Ovary (tissue), 9 donors: ENCODE results near the gene TM7SF3. TPM values are rescaled to one million over a fixed set of nuclear protein-coding genes. Genes with fewer than 3 reads are reported as not detected.

Experiments used
- DNase-seq, 5 donors: peaks; one replicate each; pipeline ENCODE4 v3.0.0-alpha.2; 2019 to 2020
- H3K27ac ChIP-seq, 2 donors: fragments of 200-600 bp; one replicate each; pipeline versions ENCODE4 v1.5.1 to v1.8.0; 2019 to 2022
- H3K27me3 ChIP-seq: fragments of 200-600 bp; one replicate; pipeline ENCODE4 v1.8.0; 2022
- H3K36me3 ChIP-seq: fragments of 200-600 bp; sonication (generic); one replicate; pipeline ENCODE4 v1.5.1; 2019
- H3K4me1 ChIP-seq: one replicate; pipeline ENCODE4 v1.8.1; 2013; ENCODE audit warnings: mild to moderate bottlenecking, moderate library complexity; ENCODE audit not compliant: insufficient read depth
- H3K4me3 ChIP-seq: fragments of 200-600 bp; sonication (generic); one replicate; pipeline ENCODE4 v1.5.1; 2017
- H3K9me3 ChIP-seq, 2 donors: fragments of 200-600 bp in 1 of 2; sonication (generic) in 1 of 2; one replicate each; pipeline versions ENCODE4 v1.5.1 to v1.8.1; 2013 to 2019; ENCODE audit warnings: mild to moderate bottlenecking in 1 of 2, moderate library complexity in 1 of 2
- CTCF ChIP-seq, 3 donors: fragments of 450-650 bp in 2 of 3; fragments of 200-600 bp in 1 of 3; IDR thresholded peaks; one replicate each; pipeline versions ENCODE4 v1.5.1 to v1.8.0; 2016 to 2022; ENCODE audit warnings: antibody characterized with exemption in 3 of 3, mild to moderate bottlenecking in 1 of 3
- EP300 ChIP-seq: sonication (generic); formaldehyde crosslinking; IDR thresholded peaks from one replicate; pipeline ENCODE4 v1.6.1; 2017; ENCODE audit warnings: antibody characterized with exemption
- POLR2A ChIP-seq: fragments of 450-650 bp; IDR thresholded peaks from one replicate; pipeline ENCODE4 v1.6.1; 2017; ENCODE audit warnings: antibody characterized with exemption, mild to moderate bottlenecking, moderate library complexity
- WGBS, 3 donors: extraction: QIAGEN DNeasy Blood & Tissue Kit in 1 of 3; methylation state at CpG; one replicate each; pipeline versions ENCODE4 v1.1.5 to v1.1.7; 2013 to 2017; 5-methylcytosine and 5-hydroxymethylcytosine counted together
- intact Hi-C, 4 donors: fragments of 100-400 bp; cut with DNase I; formaldehyde crosslinking; loops; one replicate each; pipeline versions ENCODE4 v1.11.0 to v1.15.1; 2022 to 2023
- polyA plus RNA-seq, 2 donors: library from polyadenylated mRNA; stranded (reverse); fragments of 200-250 nt in 1 of 2; fragments of 350-450 nt in 1 of 2; fragmentation: Illumina TruSeq in 1 of 2; extraction: RNeasy Lipid Tissue Mini Kit (QIAGEN cat#74804) in 1 of 2; gene quantifications; one replicate each; pipeline ENCODE4 v1.2.3, GENCODE V29; 2013 to 2014
- total RNA-seq, 7 donors: library from RNA; depleted of rRNA in 2 of 7; stranded (reverse); fragments of >200 nt in 2 of 7; fragmentation: NEBNext Ultra II Directional in 3 of 7; extraction: Animal tissue kit (Norgen Biotek cat#: 25700) in 3 of 7; gene quantifications; one replicate each; pipeline versions ENCODE4 v1.1.0 to v1.2.4, GENCODE V29; 2016 to 2023
- donor health status: DM: no; HTN: no; CAD: no; lungs with moderate emphysema.
- donor health status: DM: no; HTN: no; CAD: no.
- donor health status: Bipolar disorder and iron deficiency.
- donor health status: DM: yes; HTN: yes; CAD: no.
- donor health status: DM: no; HTN: no; CAD: no.
- donor health status: DM: yes; HTN: yes; CAD: no.

The TM7SF3 gene
- total and polyA plus RNA-seq, 9 donors: 35.2 to 117 (median 44.2) TPM

DNA sequence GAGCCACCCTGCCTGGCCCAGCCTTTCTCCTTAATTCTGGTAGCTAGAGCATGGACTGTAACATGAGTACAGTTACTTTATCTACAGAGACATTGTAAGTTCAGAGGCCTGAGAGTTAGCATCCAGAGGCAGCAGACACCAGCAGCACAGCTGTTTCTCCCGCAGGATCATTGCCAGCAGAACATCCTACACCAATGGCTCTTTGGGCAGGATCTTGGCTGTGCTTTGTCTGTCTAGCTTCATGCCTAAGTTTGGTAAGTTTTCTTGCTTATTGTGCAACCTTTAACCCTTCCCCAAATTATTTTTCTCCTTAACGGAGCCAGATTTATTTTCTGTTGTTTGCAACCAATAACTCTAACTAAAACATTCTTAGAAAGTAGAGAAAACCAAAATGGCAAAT is 46.6 kb upstream of the TM7SF3 start:
- WGBS, 3 donors: 21 to 48% (median 39%) methylated on average over 2 of the region's 2 CpGs
- Histone ChIP-seq H3K27ac (no peak overlapping the region), H3K36me3 (no peaks in the 10 kb centered on the region), H3K9me3 (no peaks in the 10 kb centered on the region), H3K4me3 (no peak overlapping the region), H3K27me3 (no peaks in the 10 kb centered on the region), H3K4me1 (no peaks in the 10 kb centered on the region)
- intact Hi-C loops: loop anchor here in 1 of 4 donors (5.0 kb wide), 1 partner anchor 93 kb away; no protein-coding TSS in a partner anchor
- TF ChIP-seq EP300 (no peak), CTCF (IDR thresholded peaks at IDR 0.05) (no peak), POLR2A (no peak)
- no peak for DNase-seq

DNA sequence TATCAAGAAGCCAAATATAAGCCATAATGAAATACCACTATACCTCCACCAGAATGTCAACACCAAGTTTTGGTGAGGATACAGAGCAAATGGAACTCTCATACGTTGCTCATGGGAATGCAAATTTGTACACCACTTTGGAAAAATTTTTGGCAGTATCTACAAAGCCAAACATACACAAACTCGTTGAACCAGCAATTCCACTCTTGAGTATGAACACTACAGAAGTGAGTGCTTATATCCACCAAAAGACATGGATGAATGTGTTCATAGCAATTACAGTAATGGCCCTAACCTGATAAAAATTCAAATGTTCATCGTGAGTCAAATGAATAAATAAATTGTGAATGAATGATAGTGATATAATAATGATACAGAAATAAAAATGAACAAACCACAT is 43.4 kb upstream of the TM7SF3 start:
- Histone ChIP-seq H3K36me3 (no peaks in the 10 kb centered on the region), H3K9me3 (no peaks in the 10 kb centered on the region), H3K27ac (no peak overlapping the region), H3K27me3 (no peaks in the 10 kb centered on the region), H3K4me1 (no peaks in the 10 kb centered on the region), H3K4me3 (no peak overlapping the region)
- intact Hi-C loops: no loop called here
- TF ChIP-seq CTCF (IDR thresholded peaks at IDR 0.05): no peak
- TF ChIP-seq EP300: no peak
- no peak for TF ChIP-seq POLR2A
- no peak for DNase-seq
- WGBS, 3 donors: 77 to 82% (median 80%) methylated on average over 3 of the region's 3 CpGs

GRCh38 chr12:27055966-27056365 is 41.8 kb upstream of the TM7SF3 start:
- 84 to 90% (median 87%) methylated on average over 7 of the region's 7 CpGs for WGBS, 3 donors
- Histone ChIP-seq H3K27ac (no peak overlapping the region), H3K27me3 (no peaks in the 10 kb centered on the region), H3K9me3 (no peaks in the 10 kb centered on the region), H3K36me3 (no peaks in the 10 kb centered on the region), H3K4me3 (no peak overlapping the region), H3K4me1 (no peaks in the 10 kb centered on the region)
- intact Hi-C loops: no loop called here
- TF ChIP-seq CTCF (IDR thresholded peaks at IDR 0.05) (no peak), EP300 (no peak), POLR2A (no peak)
- no peak for DNase-seq

GRCh38 chr12:27052742-27053141 is 38.6 kb upstream of the TM7SF3 start:
- Histone ChIP-seq H3K4me1 (no peaks in the 10 kb centered on the region), H3K27ac (no peak overlapping the region), H3K36me3 (no peaks in the 10 kb centered on the region), H3K4me3 (no peak overlapping the region), H3K27me3 (no peaks in the 10 kb centered on the region), H3K9me3 (no peaks in the 10 kb centered on the region)
- WGBS, 3 donors: 97% methylated on average over 3 of the region's 3 CpGs
- intact Hi-C loops: no loop called here
- no peak for TF ChIP-seq POLR2A
- TF ChIP-seq EP300: no peak
- TF ChIP-seq CTCF (IDR thresholded peaks at IDR 0.05): no peak
- no peak for DNase-seq

- Histone ChIP-seq H3K4me3 (no peak overlapping the region), H3K27ac (no peak overlapping the region), H3K9me3 (no peaks in the 10 kb centered on the region), H3K4me1 (no peaks in the 10 kb centered on the region), H3K27me3 (no peaks in the 10 kb centered on the region), H3K36me3 (no peaks in the 10 kb centered on the region)
- WGBS, 3 donors: 80 to 94% (median 81%) methylated on average over 1 of the region's 1 CpG
- no peak for TF ChIP-seq EP300
- no peak for TF ChIP-seq POLR2A
- TF ChIP-seq CTCF (IDR thresholded peaks at IDR 0.05): no peak
- no peak for DNase-seq
- intact Hi-C loops: no loop called here
Observed at GRCh38 chr12:27052176-27052575, 38.0 kb upstream of the TM7SF3 start.
